Measurements from ENCODE around the gene SEMA6A.

Gene SEMA6A

DNA sequence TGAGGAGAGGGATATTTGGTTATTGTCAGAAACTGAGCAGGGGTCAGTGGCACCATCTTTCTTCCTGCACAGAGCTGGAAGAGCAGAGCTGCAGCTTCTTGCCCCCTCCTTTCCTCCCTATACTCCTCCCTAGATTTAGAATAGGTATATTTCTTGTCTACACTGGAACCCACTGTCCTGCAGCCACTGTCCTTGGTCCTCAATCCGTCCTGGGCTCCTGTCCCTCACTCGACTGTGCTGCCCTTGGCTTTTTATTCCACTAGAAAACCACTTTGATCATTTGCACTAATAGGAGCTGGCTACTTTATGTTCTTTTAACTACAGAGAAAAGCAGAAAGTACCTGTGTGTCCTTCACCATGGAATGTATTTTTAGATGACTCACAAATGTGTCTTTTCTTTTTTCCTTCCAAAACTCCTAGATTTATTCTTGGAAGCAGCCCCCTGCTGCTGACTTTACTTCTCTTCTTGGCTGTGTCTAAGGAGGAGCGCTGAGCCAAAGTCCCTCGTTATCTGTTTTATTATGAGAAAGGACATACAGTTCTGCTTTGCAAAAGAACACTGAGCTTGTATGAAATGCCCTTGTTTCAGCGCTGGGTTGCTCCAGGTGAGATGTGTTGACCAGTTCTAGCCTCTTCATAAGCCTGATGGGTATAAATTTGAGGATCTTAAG is 150.9 kb downstream of the SEMA6A start:
- no peak overlapping the region for H3K4me3 ChIP-seq (ENCODE audit: low read depth, low read length)
- DNase-seq (ENCODE audit: low read depth) = no peak

DNA sequence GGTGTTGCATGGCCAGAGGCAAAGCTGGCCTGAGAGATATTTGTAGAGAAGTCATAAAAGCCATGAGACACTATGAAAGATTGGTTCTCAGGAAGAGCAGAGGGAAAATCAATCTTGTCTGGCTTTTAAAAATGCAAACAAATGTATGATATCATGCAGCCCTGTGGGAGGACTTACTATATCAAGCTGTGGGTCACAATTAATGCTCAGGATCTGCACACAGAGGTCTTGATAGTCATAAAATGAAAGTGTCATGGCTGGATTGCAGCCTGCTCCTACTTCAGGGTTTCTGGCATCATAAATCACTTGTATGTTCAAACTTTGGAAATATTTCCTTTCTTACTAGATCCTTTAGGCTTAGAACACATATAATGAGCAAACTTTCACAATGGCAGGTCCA is 151.5 kb downstream of the SEMA6A start:
- no peak overlapping the region for H3K4me3 ChIP-seq (ENCODE audit: low read depth, low read length)
- no peak for DNase-seq (ENCODE audit: low read depth)

DNA sequence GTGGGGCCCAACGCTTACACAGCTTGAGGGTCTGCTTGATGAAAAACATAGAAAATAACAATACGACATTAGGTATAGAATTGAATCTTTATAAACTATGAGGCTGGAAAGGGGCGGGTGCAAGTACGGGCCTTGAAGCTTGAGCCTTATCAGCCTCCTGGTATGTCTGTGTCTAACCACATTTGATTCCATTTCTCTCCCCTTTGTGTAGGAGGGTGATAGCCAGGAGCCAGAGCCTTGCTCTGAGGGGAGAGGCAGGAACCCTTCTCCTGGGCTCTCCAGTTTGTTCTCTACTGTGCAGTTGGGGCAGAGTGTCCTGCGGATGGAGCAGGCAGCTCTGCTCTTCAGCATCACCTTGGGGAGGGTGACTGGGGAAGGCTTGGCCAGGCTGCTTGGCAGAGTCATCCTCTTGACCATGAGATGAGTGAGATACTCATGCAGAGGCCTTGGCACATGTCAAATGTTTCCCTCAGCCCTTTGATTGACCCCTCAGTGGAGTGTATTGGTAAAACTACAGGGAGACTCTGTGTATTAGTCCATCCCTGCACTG is 153.5 kb downstream of the SEMA6A start:
- DNase-seq (ENCODE audit: low read depth) = no peak

DNA sequence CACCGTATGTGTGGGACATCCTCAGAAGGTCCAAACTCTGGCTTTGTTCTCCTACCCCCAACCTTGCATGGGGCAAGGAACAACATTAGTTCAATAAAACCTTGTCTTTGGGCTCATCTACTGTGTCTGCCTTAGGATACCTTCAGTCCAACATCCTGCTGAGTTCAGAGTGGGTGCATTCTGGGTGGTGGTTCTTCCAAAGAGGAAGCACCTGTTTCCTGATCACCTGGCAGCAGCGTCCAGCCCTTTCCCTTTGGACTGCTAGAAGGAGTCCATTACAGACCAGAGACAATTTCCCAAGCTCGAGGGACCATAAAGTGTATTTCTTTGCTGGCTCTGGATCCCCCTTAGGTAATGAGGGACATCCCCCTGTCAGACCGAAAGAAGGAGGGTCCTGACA is 154.1 kb downstream of the SEMA6A start:
- DNase-seq (ENCODE audit: low read depth) = no peak
- no peak overlapping the region for H3K4me3 ChIP-seq (ENCODE audit: low read depth, low read length)

More for the DNA sequence above, 153.5 kb downstream of the SEMA6A start:
- no peak overlapping the region for H3K4me3 ChIP-seq (ENCODE audit: low read depth, low read length)

DNA sequence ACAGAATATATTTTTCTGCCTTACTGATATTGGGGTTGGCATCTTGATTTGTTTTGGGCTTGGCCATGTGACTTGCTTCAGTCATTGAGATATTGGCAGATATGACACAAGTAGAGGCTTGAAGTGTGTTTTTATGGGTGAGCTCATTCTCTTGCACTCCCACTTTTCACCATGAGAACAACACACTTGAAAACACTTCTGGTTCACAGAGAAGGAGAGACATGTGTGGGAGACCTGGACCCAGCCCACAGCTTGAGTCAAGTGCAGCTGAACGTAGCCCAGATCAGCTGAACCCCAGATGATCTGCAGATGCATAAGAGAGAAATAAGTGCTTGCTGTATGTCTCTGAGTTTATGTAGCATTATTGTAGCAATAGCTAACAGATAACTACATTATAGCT is 155.4 kb downstream of the SEMA6A start:
- no peak for DNase-seq (ENCODE audit: low read depth)
- no peak overlapping the region for H3K4me3 ChIP-seq (ENCODE audit: low read depth, low read length)

DNA sequence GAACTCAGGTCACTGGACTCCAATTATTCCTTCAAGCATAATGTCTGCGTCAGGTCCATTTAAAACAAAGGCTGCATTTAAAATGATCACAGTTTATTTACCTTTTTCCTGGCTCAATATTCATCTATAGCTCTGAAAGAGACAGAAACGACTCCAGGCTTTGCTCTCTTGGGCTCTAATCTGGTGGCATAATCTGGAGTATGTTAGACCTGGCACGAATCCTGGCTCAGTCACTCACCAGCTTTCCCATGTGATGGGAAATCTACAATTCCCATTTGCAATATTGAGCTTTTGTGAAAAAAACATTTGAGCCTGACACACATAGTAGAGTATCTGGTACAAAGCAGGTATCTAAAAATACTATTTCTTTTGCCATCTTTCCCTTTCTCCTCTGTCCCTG is 155.8 kb downstream of the SEMA6A start:
- no peak overlapping the region for H3K4me3 ChIP-seq (ENCODE audit: low read depth, low read length)
- DNase-seq (ENCODE audit: low read depth) = no peak

DNA sequence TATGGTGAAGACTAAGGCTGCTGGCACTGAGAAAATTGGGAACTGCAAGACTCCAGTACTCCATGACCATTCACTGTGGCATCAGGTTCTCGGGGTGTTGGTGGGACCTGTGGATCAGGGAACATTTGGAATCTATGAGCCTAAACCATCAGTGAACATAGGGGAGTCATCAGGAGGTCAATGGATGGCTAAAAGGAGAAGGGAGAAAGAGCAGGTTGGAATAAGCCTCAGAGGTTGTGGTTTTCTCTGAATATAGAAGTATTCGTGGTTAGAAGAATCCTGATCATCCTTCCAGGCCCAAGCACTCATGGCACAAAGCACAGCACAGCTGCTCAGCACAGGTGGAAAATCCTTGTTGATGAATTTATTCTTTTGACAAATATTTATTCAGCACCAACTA is 156.6 kb downstream of the SEMA6A start:
- DNase-seq (ENCODE audit: low read depth) = no peak
- H3K4me3 ChIP-seq (ENCODE audit: low read depth, low read length) = no peak overlapping the region

DNA sequence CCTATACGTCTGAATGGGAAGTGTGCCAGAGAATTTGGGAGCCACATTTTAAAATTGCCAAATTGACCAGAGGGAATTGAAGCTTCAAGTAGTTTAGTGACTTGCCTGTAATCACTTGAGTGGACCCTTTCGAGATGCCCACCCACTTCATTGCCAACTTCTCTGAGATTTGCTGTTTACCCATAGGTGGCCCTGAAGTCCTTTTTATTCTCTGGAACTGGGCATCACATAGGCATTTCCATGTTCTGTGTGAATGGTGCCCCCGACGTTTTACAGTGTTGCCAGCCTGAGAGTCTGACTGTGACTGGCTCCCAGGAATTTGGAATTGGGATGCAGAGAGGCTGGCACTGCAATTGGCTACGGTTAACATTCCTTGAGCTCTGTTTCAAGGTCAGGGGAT is 158.6 kb downstream of the SEMA6A start:
- no peak overlapping the region for H3K4me3 ChIP-seq (ENCODE audit: low read depth, low read length)
- DNase-seq (ENCODE audit: low read depth) = no peak

DNA sequence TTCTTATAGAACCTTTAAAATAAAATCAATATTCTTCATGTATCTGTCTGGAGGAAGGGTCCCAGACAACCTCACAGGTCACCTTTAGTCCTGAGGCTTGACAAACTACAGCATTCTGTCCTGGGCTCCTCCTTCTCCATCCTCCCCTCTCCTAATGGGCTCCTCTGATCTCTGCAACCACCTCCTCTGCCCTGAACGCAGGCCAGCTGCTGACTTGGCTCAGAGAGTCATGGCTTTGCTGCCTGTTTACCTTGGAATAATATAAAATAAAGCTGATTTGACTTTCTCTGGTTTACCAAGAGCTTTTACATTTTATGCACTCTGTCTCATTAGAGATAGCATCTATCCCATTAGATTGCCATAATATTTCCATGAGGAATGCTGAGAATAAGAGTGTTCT is 159.4 kb downstream of the SEMA6A start:
- no peak for DNase-seq (ENCODE audit: low read depth)
- H3K4me3 ChIP-seq (ENCODE audit: low read depth, low read length) = no peak overlapping the region

DNA sequence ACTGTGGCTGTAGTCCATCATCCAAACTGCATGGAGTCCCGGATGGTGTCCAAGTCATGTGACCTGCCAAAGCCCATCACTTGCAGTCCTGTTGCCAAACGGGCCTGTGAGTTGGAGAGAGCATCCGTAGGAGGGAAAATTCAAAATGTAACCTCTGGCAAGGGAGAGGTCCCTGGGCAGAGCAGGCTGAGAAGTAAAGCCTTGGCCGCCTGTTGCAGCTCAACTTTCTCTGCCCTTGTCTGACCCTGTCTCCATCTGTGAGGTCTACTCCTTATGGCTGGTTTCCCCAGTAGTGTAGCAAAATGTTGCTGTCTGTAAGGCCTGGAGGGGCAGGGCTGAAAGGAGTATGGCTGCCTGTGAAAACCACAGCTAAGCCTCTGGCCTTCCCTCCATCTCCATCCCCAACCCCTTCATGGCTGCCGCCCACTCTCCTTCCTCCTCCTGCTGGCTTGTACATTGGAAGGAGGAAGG is 163.5 kb downstream of the SEMA6A start:
- DNase-seq (ENCODE audit: low read depth) = no peak
- H3K4me3 ChIP-seq (ENCODE audit: low read depth, low read length) = no peak overlapping the region

DNA sequence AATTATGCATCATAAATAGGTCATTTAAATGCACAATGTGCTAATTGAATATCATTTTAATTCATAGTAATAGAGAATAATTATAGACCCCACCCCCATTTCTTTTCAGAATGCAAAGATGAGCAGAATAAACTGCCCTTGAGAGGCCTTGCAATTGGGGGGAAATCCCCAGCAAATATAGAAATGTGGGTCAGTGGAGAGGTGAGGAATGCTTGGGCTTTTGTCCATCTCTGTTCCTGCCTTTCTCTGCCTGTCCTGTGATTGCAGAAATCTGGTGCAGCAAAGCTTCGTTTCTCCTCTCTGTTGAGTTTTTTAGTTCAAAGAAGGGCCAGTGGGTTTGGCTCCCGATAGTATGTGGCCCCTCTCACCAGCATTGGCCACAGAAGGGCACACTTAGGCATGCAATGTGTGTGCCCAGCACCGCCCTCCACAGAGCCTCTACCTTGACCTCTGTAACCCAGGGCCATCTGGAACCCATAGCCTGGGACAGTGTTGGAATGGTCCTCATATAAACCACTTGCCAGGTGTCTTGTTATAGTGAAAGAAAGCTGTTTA is 164.2 kb downstream of the SEMA6A start:
- no peak for DNase-seq (ENCODE audit: low read depth)
- H3K4me3 ChIP-seq (ENCODE audit: low read depth, low read length) = no peak overlapping the region

DNA sequence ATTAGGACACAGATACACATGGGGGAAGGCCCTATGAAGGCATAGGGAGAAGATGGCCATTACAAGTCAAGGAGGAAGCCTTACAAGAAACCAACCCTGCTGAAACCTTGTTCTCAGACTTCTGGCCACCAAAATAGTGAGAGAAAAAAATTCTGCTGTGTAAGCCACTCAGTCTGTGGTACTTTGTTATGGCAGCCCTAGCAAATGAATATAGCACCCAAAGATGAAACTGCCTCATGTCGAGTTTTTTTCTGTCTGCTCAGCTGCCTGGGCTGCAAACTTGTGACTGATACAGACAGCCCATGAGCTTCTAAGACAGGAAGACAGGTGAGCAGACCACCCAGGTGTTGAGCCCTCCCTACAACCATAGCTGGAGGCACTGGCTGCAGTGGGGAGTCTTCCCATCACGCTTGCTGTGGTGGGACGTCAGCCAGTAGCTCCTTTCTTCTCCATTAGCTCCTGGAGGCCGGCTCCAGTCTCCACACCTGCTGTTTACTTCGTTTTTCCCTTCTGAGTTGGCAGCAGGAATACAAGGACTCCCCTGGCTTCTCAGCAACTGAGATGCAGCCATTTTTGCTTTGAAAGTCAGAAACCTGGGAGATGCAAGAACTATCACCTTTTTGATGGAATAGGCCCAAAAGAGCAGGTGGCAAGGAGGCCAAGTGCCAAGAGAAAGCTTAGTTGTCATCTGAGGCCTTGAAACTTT is 164.9 kb downstream of the SEMA6A start:
- no peak overlapping the region for H3K4me3 ChIP-seq (ENCODE audit: low read depth, low read length)
- no peak for DNase-seq (ENCODE audit: low read depth)

DNA sequence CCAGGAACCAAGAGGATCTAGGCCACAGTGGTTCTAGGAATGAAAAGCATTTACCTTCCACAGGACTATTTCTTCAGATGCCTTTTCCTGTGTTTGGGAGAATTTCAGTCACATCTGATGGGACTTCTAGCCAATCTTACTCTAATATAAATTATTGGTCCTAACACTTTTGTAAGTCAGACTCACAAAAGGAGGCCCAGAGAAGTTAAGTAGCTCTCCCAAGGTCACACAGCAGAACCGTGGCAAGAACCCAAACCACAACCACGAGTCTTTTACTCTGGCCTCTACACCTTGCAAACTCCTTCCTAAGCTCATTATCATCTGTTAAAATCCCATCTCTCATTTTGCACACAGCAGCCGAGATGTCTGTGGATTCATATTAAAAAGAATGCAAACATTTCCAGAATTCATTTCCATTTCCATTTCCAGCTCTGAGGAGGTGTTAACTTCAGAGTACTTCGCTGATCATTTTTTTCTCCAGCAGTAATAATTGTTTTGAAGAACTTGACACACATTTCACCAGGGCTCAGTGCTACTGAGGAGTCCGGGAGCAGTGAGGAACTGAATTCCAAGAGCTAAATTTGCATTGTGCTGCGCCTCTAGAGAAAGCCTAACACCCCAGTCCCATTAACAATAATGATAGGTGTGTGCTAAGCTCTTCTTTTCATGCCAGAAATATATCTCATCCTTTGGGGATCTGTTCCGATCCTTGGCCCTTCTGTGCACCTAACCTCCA is 168.1 kb downstream of the SEMA6A start:
- DNase-seq (ENCODE audit: low read depth) = no peak
- no peak overlapping the region for H3K4me3 ChIP-seq (ENCODE audit: low read depth, low read length)

DNA sequence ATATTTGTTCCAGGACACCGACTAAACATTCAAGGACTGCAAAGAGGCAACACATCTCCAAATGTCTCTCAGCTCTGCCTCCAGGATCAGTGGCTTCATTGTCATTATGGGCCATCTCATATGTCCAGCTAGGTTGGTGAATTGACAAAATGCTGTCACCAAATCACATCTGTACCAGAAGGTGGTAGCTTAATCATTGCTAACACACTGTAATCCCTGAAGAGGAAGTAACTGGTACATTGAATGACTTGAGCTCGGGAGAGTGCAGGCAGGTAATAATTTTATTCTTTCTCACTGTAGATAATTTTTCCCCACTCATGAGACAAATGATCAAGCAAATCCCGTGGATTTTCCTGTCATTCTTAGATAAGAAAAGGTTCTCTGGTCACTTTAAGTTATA is 169.8 kb downstream of the SEMA6A start:
- no peak overlapping the region for H3K4me3 ChIP-seq (ENCODE audit: low read depth, low read length)
- DNase-seq (ENCODE audit: low read depth) = no peak

DNA sequence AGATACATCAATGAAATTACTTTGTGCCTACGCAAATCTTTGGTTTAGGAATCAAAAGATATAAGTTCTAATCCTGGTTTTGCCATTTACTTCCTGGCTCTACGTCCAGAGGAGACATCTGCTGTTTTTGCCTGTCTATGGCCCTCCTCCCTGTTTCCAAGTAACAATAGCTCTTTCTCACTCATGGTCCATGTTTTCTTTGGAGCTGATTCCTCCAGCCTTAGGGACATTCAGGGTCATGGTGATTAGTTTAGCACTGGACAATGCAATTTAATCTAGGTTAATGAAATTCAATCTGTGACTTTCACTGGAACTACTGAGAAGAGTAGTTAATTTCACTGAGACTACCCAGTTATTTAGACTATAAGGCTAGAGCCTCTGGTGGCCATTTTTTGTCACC is 170.6 kb downstream of the SEMA6A start:
- H3K4me3 ChIP-seq (ENCODE audit: low read depth, low read length) = no peak overlapping the region
- DNase-seq (ENCODE audit: low read depth) = no peak

DNA sequence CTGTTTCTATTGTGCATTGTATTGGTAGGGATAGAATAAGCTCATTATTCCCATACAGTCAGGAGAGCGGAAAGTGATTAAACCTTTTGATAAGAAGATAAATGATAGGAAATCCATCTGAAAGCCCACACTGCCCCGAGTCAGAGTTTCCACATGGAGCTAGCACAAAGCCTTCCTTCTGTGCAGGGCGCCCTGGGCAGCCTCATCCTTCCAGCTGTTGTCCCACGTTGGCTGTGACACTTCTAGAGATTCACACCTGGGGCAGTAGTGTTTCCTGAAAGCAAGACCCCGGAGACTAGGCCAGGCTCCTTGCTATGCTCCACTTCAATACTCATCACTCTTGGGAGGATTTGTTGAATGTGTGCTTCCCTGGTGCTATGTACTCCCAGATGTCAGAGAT is 172.4 kb downstream of the SEMA6A start:
- H3K4me3 ChIP-seq (ENCODE audit: low read depth, low read length) = no peak overlapping the region
- no peak for DNase-seq (ENCODE audit: low read depth)

DNA sequence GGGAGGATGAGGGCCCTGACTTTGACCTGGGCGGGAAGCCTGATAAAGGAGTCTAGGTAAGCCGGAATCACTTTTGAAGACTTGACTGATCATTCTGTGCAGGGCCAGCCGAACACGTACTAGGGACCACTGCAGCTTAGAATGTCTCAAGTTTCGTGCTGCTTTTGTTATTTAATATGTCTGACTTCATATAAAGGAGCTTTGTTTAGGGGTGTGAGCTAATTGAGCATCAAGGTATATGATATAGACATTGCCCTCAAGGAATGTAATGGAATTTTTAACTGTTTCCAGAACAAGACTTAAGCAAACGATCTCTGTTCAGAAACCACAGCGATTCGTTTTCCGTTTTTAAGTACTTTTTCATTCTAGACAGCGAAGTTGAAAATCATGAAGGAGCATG is 173.0 kb downstream of the SEMA6A start:
- DNase-seq (ENCODE audit: low read depth) = no peak
- H3K4me3 ChIP-seq (ENCODE audit: low read depth, low read length) = no peak overlapping the region

DNA sequence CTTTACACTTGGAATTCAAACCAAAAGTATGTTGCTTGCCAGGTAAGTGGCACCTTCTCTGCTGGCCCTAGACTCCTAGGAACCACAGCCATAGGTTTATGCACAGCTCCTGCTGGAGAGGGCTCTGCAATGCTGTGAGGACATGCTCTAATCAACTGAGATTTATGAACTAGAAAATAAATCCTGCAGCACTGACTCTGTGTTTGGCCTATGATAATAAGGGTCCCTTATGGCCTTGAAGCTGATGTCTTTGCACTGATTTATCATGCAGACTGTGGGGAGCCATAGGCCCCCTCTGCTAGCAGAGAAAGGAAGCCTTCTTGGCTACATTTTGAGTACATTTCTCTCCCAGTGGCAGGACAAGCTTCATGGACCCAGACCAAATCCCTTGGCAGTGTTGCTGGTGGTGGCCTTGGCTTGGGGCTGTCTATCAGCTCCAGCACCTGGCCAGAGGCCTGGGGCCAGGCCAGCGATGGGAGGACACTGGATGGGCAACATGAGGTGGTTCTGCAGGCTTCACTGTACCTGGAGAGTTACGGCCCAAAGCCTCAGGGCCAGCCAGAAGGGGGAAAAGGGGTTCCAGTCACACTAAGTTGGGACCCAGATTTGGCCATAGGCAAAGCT is 178.0 kb downstream of the SEMA6A start:
- no peak for DNase-seq (ENCODE audit: low read depth)
- no peak overlapping the region for H3K4me3 ChIP-seq (ENCODE audit: low read depth, low read length)

DNA sequence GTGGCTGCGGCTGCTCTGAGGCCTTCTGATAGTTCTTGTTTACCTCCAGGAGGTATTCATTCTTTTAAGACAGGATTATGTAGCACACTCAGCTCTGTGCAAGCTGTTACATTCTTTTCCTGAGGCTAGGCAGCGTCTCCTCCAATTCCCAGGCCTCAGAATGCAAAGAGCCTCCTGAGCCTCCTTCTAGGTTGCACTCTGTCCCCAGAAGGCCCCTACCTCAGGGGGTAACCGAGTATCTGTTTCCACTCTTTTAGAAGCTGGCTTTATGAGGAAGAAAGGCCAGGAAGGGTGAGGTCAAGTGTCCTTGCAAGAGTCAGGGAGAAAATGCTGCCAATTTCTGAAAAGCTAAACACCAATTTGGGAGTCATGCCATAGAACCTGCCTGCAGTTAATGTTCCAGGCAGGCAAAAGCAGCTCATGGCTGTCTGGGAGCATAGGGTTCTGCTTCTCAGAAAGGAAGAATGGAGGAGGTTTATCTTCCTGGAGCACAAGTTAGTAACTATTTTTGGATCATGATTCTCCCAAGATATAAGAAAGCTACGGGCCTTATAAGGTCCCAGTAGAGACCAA is 178.9 kb downstream of the SEMA6A start:
- DNase-seq (ENCODE audit: low read depth) = no peak
- no peak overlapping the region for H3K4me3 ChIP-seq (ENCODE audit: low read depth, low read length)

All from skeletal muscle cell (primary cell).